Measurements from ENCODE around the gene SMAD6.

DNA sequence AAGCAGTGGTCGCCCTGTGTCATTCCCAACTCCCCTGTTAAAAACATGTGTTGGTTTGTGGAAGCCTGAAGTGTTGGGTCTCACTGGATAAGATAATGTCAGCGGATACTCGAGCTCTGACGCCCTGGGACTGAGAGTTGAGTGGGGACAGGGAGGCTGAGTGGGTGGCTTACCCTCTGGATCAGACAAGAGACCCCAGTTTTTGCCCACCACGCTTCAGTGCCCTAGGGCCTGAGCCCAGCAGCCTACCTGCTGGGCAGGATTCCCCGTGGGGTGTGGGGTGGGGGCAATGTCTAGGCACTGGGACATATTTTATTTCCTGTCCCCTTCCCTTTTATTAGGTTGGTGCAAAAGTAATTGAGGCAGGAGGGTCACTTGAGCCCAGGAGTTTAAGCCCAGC, 75.0 kb downstream of the SMAD6 start:
- TF ChIP-seq, protein P1, sequence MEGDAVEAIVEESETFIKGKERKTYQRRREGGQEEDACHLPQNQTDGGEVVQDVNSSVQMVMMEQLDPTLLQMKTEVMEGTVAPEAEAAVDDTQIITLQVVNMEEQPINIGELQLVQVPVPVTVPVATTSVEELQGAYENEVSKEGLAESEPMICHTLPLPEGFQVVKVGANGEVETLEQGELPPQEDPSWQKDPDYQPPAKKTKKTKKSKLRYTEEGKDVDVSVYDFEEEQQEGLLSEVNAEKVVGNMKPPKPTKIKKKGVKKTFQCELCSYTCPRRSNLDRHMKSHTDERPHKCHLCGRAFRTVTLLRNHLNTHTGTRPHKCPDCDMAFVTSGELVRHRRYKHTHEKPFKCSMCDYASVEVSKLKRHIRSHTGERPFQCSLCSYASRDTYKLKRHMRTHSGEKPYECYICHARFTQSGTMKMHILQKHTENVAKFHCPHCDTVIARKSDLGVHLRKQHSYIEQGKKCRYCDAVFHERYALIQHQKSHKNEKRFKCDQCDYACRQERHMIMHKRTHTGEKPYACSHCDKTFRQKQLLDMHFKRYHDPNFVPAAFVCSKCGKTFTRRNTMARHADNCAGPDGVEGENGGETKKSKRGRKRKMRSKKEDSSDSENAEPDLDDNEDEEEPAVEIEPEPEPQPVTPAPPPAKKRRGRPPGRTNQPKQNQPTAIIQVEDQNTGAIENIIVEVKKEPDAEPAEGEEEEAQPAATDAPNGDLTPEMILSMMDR (conservative IDR thresholded peaks at IDR 0.05; ENCODE audit: low read depth in 2 of 2), result no peak
- TF ChIP-seq POLR2AphosphoS5 (IDR thresholded peaks at IDR 0.05; ENCODE audit: low read depth), result no peak
- TF ChIP-seq, protein P2, sequence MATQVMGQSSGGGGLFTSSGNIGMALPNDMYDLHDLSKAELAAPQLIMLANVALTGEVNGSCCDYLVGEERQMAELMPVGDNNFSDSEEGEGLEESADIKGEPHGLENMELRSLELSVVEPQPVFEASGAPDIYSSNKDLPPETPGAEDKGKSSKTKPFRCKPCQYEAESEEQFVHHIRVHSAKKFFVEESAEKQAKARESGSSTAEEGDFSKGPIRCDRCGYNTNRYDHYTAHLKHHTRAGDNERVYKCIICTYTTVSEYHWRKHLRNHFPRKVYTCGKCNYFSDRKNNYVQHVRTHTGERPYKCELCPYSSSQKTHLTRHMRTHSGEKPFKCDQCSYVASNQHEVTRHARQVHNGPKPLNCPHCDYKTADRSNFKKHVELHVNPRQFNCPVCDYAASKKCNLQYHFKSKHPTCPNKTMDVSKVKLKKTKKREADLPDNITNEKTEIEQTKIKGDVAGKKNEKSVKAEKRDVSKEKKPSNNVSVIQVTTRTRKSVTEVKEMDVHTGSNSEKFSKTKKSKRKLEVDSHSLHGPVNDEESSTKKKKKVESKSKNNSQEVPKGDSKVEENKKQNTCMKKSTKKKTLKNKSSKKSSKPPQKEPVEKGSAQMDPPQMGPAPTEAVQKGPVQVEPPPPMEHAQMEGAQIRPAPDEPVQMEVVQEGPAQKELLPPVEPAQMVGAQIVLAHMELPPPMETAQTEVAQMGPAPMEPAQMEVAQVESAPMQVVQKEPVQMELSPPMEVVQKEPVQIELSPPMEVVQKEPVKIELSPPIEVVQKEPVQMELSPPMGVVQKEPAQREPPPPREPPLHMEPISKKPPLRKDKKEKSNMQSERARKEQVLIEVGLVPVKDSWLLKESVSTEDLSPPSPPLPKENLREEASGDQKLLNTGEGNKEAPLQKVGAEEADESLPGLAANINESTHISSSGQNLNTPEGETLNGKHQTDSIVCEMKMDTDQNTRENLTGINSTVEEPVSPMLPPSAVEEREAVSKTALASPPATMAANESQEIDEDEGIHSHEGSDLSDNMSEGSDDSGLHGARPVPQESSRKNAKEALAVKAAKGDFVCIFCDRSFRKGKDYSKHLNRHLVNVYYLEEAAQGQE (IDR thresholded peaks at IDR 0.05; ENCODE audit: unreplicated experiment), result no peak
- TF ChIP-seq CREB1 (CRISPR knock-in tag; IDR thresholded peaks at IDR 0.05; ENCODE audit: low read depth), result no peak
- TF ChIP-seq EZH2phosphoT487 (IDR thresholded peaks at IDR 0.05; ENCODE audit: unreplicated experiment), result no peak
- no peak for TF ChIP-seq EZH2 (IDR thresholded peaks at IDR 0.05; ENCODE audit: low read depth, unreplicated experiment)
- no peak for TF ChIP-seq NANOG (IDR thresholded peaks at IDR 0.05; ENCODE audit: borderline replicate concordance)
- TF ChIP-seq STAT1 (IDR thresholded peaks at IDR 0.05; ENCODE audit: unreplicated experiment), result no peak
- no peak for TF ChIP-seq JUNB (IDR thresholded peaks at IDR 0.05; ENCODE audit: unreplicated experiment)
